HCT116 (cell line): ENCODE data around the gene BAD. TPM values are rescaled to one million over a fixed set of nuclear protein-coding genes. Genes with fewer than 3 reads are reported as not detected.

Experiments used
- ATAC-seq: fragments of 200-7000 bp; cut with Tn5 transposase; 2 replicates; pipeline ENCODE4 v1.9.1; 2020; ENCODE audit warnings: mild to moderate bottlenecking, moderate library complexity
- BruUV-seq: library from RNA; stranded (reverse); fragments of 400-500 nt; replicated peaks from 2 replicates; lab custom pipeline; 2021; lab: Mats Ljungman, UMichigan
- CTCF ChIA-PET: fragments of 300-600 bp; sonication (Branson Sonifier 250); formaldehyde crosslinking; loops from one replicate; lab custom pipeline; 2021; ENCODE audit warnings: antibody characterized with exemption; lab: Charles Lee
- POLR2A ChIA-PET: fragments of 300-600, 350-600 bp; sonication (Branson Sonifier 250); formaldehyde crosslinking; loops from one replicate; lab custom pipeline; 2021; ENCODE audit warnings: antibody characterized with exemption; lab: Charles Lee
- RAD21 ChIA-PET, 2 experiments: fragments of 300-600 bp; sonication (Branson Sonifier 250); formaldehyde crosslinking; loops; one replicate each; lab custom pipeline; 2023; ENCODE audit warnings: low total read pairs in 2 of 2; ENCODE audit not compliant: uncharacterized antibody in 2 of 2, unreplicated experiment in 2 of 2, low non-redundant PET in 1 of 2; lab: Charles Lee
- DNase-seq: peaks from one replicate; pipeline ENCODE4 v3.0.0-alpha.2; 2010; ENCODE audit warnings: low read depth, low spot score
- H2AFZ ChIP-seq: fragments of 200-600 bp; shearing (Covaris generic), sonication (generic); 2 replicates; pipeline ENCODE4 v1.6.1; 2017; ENCODE audit warnings: low read depth, mixed run types, mixed read lengths, antibody characterized with exemption, low read length; ENCODE audit not compliant: poor library complexity, severe bottlenecking
- H3K27ac ChIP-seq: 2 replicates; pipeline ENCODE4 v1.5.1; 2012; ENCODE audit warnings: low read depth, low read length
- H3K27me3 ChIP-seq: fragments of 200-600 bp; sonication (generic); 2 replicates; pipeline ENCODE4 v1.6.1; 2016; ENCODE audit warnings: mixed run types, low read length, mixed read lengths; ENCODE audit not compliant: insufficient read depth
- H3K36me3 ChIP-seq, 2 experiments: fragments of 200-500 bp in 1 of 2; fragments of 200-600 bp in 1 of 2; sonication (Bioruptor generic) in 1 of 2; sonication (generic) in 1 of 2; 2 replicates each; pipeline versions ENCODE4 v1.5.1 to v1.6.1; 2014 to 2016; ENCODE audit warnings: low read length in 2 of 2, inconsistent platforms in 1 of 2, mixed read lengths in 1 of 2, mixed run types in 1 of 2; ENCODE audit not compliant: insufficient read depth in 2 of 2, control insufficient read depth in 1 of 2
- H3K4me1 ChIP-seq, 2 experiments: fragments of 200-600 bp in 1 of 2; sonication (generic) in 1 of 2; 2 replicates each; pipeline versions ENCODE4 v1.5.1 to v1.6.1; 2012 to 2017; ENCODE audit warnings: low read length in 2 of 2, inconsistent platforms in 1 of 2, mild to moderate bottlenecking in 1 of 2, mixed read lengths in 1 of 2, mixed run types in 1 of 2, moderate library complexity in 1 of 2; ENCODE audit not compliant: insufficient read depth in 2 of 2, control insufficient read depth in 1 of 2
- H3K4me2 ChIP-seq: fragments of 200-600 bp; sonication (generic); 2 replicates; pipeline ENCODE4 v1.6.1; 2017; ENCODE audit warnings: mixed run types, low read length, mixed read lengths
- H3K4me3 ChIP-seq, 2 experiments: fragments of 200-600 bp in 1 of 2; sonication (generic) in 1 of 2; replicated peaks in 1 of 2; 2 replicates each; pipeline ENCODE4 v1.5.1; 2011 to 2016; ENCODE audit warnings: low read length in 2 of 2, control low read depth in 1 of 2, low read depth in 1 of 2, mild to moderate bottlenecking in 1 of 2, mixed read lengths in 1 of 2, mixed run types in 1 of 2
- H3K79me2 ChIP-seq: fragments of 200-600 bp; sonication (generic); 2 replicates; pipeline ENCODE4 v1.6.1; 2017; ENCODE audit warnings: mild to moderate bottlenecking, mixed run types, low read length, moderate library complexity, mixed read lengths; ENCODE audit not compliant: insufficient read depth
- H3K9ac ChIP-seq: fragments of 200-600 bp; sonication (generic); 2 replicates; pipeline ENCODE4 v1.6.1; 2016; ENCODE audit warnings: low read length, mixed read lengths
- H3K9me2 ChIP-seq: fragments of 200-600 bp; sonication (generic), shearing (Covaris generic); 2 replicates; pipeline ENCODE4 v1.6.1; 2017; ENCODE audit warnings: mixed run types, mild to moderate bottlenecking, moderate library complexity; ENCODE audit not compliant: insufficient read depth
- H3K9me3 ChIP-seq, 2 experiments: fragments of 200-500 bp in 1 of 2; fragments of 200-600 bp in 1 of 2; sonication (Bioruptor generic) in 1 of 2; sonication (generic) in 1 of 2; 2 replicates each; pipeline ENCODE4 v1.6.1; 2014 to 2017; ENCODE audit warnings: low read length in 2 of 2, mixed read lengths in 2 of 2, inconsistent platforms in 1 of 2, low read depth in 1 of 2, mild to moderate bottlenecking in 1 of 2, mixed run types in 1 of 2, moderate library complexity in 1 of 2; ENCODE audit not compliant: control insufficient read depth in 1 of 2, insufficient read depth in 1 of 2
- H4K20me1 ChIP-seq: fragments of 200-600 bp; sonication (generic), shearing (Covaris generic); 2 replicates; pipeline ENCODE4 v1.6.1; 2017; ENCODE audit warnings: mixed run types, mild to moderate bottlenecking, moderate library complexity; ENCODE audit not compliant: insufficient read depth
- JUND ChIP-seq: IDR thresholded peaks from 2 replicates; pipeline ENCODE4 v1.6.1; 2012
- POLR2A ChIP-seq: IDR thresholded peaks from 2 replicates; pipeline ENCODE4 v1.7.0; 2011; ENCODE audit warnings: borderline replicate concordance; ENCODE audit not compliant: insufficient read depth, insufficient read length; ENCODE audit errors: extremely low read depth
- POLR2AphosphoS5 ChIP-seq: IDR thresholded peaks from 2 replicates; pipeline ENCODE4 v1.6.1; 2011; ENCODE audit warnings: mild to moderate bottlenecking, low read depth, low read length, moderate library complexity
- SP1 ChIP-seq: IDR thresholded peaks from 2 replicates; pipeline ENCODE4 v1.6.1; 2012; ENCODE audit warnings: low read depth
- SRF ChIP-seq: IDR thresholded peaks from 2 replicates; pipeline ENCODE4 v1.6.1; 2012; ENCODE audit warnings: low read depth
- TCF7L2 ChIP-seq: IDR thresholded peaks from 2 replicates; pipeline ENCODE4 v1.7.0; 2011; ENCODE audit warnings: borderline replicate concordance, inconsistent platforms; ENCODE audit not compliant: insufficient read depth, insufficient read length; ENCODE audit errors: extremely low read depth
- YY1 ChIP-seq: IDR thresholded peaks from 2 replicates; pipeline ENCODE4 v1.6.1; 2011; ENCODE audit warnings: low read length, low read depth, moderate library complexity, mild to moderate bottlenecking; ENCODE audit not compliant: insufficient replicate concordance; ENCODE audit errors: extremely low read depth
- intact Hi-C: fragments of 100-400 bp; cut with micrococcal nuclease; formaldehyde crosslinking; loops from 2 replicates; pipeline ENCODE4 v1.10.0; 2022
- total RNA-seq: library from RNA; stranded (reverse); gene quantifications from one replicate; pipeline ENCODE4 v1.2.1, GENCODE V29; 2021; ENCODE audit not compliant: unreplicated experiment
- TF ChIP-seq, protein P1 (sequence below), 3 experiments: fragments of 200-600 bp in 1 of 3; sonication (generic) in 1 of 3; IDR thresholded peaks in 2 of 3; conservative IDR thresholded peaks in 1 of 3; 2 replicates each; pipeline ENCODE4 v1.5.1; 2012 to 2017; ENCODE audit warnings: low read depth in 2 of 3, low read length in 2 of 3, antibody characterized with exemption in 1 of 3, borderline replicate concordance in 1 of 3, control low read depth in 1 of 3, mild to moderate bottlenecking in 1 of 3, mixed read lengths in 1 of 3, mixed run types in 1 of 3, moderate library complexity in 1 of 3; ENCODE audit not compliant: insufficient read depth in 1 of 3
- TF ChIP-seq, protein P2 (sequence below): IDR thresholded peaks from 2 replicates; pipeline ENCODE4 v1.6.1; 2012; ENCODE audit warnings: low read depth
- TF ChIP-seq, protein P3 (sequence below): IDR thresholded peaks from 2 replicates; pipeline ENCODE4 v1.6.1; 2011; ENCODE audit warnings: mild to moderate bottlenecking, low read length, moderate library complexity; ENCODE audit not compliant: insufficient replicate concordance; ENCODE audit errors: extremely low read depth

Gene BAD
- total RNA-seq, 1 experiment from 2014 or later: 51.9 TPM

DNA sequence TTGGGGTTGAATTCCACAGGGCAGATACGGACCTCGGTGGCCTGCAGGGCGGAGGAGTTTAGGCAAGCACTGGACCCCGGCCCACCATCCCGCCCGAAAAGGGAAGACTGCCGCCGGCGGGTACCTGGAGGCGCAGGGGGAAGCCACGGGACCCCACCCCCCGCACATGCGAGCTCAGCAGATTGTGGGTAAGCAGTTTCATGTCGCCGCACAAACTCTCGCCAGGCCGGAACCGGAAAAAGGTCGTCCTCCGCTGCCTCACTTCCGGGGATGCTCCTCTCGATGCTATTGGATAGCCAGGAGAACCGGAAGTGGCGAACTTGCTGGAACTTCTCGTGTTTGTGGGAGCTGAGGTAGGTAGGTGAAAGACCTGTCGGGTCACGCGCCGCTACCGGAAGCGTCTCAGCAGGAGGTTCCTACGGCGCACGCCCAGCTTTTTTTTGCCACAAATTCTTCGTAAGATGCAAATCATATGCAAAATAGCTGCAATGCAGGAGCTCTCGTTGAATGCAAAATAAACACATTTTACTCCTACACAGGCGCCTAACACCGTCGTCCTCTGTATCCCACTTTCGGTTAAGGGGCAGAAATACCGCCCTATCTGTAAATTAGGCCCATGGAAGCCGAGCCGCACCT lies 33.0 kb upstream of the BAD start, which contains the start of gene TRMT112:
TRMT112 (minus strand) TSS at position 235 of the 636 bp plus-strand sequence; CDS start at position 202, 33 bp downstream.
- peak; percentile 76 for ATAC-seq
- peak within 1 kb of the TSS; percentile 83 for H3K27ac ChIP-seq
- RAD21 ChIA-PET: interaction anchor here (0.6 to 2.6 kb wide), 14 partner anchors 12 to 132 kb away, joined by 3 to 29 read pairs (median 4); partner anchors contain the start of gene ESRRA (in 2 of the 2)
- H3K4me1 ChIP-seq: peaks cover 22 to 56% of the 10 kb centered on the region in 2 experiments
- no TSS peak for BruUV-seq
- H3K9me2 ChIP-seq: no peaks in the 10 kb centered on the region
- POLR2A ChIA-PET: interaction anchor here (0.6 to 3.0 kb wide), 26 partner anchors 10 to 1768 kb away, joined by 3 to 77 read pairs (median 6); partner anchors contain the start of genes CATSPERZ, ESRRA, FKBP2 and PLCB3
- H3K9me3 ChIP-seq: no peaks in the 10 kb centered on the region
- intact Hi-C loops: loop anchor here (1.0 kb wide), 3 partner anchors 14 to 42 kb away; partner anchors contain the start of gene RPS6KA4
- H3K36me3 ChIP-seq: peaks cover 7 to 23% of the 10 kb centered on the region in 2 experiments; a peak in 2 of 4 replicates
- peak within 1 kb of the TSS; percentile 77 for H3K4me2 ChIP-seq
- TF ChIP-seq TCF7L2 (peak; percentile 83), POLR2A (peak; percentile 70), SRF (no peak), JUND (no peak), SP1 (no peak), POLR2AphosphoS5 (peak; percentile 83), YY1 (peak; percentile 32)
- TF ChIP-seq, protein P1, sequence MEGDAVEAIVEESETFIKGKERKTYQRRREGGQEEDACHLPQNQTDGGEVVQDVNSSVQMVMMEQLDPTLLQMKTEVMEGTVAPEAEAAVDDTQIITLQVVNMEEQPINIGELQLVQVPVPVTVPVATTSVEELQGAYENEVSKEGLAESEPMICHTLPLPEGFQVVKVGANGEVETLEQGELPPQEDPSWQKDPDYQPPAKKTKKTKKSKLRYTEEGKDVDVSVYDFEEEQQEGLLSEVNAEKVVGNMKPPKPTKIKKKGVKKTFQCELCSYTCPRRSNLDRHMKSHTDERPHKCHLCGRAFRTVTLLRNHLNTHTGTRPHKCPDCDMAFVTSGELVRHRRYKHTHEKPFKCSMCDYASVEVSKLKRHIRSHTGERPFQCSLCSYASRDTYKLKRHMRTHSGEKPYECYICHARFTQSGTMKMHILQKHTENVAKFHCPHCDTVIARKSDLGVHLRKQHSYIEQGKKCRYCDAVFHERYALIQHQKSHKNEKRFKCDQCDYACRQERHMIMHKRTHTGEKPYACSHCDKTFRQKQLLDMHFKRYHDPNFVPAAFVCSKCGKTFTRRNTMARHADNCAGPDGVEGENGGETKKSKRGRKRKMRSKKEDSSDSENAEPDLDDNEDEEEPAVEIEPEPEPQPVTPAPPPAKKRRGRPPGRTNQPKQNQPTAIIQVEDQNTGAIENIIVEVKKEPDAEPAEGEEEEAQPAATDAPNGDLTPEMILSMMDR (IDR thresholded peaks at IDR 0.05 in 2 of 3, conservative IDR thresholded peaks at IDR 0.05 in 1 of 3; ENCODE audit: borderline replicate concordance in 1 of 3, insufficient read depth in 1 of 3, low read depth in 2 of 3, low read length in 2 of 3): no peak
- TF ChIP-seq, protein P2, sequence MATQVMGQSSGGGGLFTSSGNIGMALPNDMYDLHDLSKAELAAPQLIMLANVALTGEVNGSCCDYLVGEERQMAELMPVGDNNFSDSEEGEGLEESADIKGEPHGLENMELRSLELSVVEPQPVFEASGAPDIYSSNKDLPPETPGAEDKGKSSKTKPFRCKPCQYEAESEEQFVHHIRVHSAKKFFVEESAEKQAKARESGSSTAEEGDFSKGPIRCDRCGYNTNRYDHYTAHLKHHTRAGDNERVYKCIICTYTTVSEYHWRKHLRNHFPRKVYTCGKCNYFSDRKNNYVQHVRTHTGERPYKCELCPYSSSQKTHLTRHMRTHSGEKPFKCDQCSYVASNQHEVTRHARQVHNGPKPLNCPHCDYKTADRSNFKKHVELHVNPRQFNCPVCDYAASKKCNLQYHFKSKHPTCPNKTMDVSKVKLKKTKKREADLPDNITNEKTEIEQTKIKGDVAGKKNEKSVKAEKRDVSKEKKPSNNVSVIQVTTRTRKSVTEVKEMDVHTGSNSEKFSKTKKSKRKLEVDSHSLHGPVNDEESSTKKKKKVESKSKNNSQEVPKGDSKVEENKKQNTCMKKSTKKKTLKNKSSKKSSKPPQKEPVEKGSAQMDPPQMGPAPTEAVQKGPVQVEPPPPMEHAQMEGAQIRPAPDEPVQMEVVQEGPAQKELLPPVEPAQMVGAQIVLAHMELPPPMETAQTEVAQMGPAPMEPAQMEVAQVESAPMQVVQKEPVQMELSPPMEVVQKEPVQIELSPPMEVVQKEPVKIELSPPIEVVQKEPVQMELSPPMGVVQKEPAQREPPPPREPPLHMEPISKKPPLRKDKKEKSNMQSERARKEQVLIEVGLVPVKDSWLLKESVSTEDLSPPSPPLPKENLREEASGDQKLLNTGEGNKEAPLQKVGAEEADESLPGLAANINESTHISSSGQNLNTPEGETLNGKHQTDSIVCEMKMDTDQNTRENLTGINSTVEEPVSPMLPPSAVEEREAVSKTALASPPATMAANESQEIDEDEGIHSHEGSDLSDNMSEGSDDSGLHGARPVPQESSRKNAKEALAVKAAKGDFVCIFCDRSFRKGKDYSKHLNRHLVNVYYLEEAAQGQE: no peak
- TF ChIP-seq, protein P3, sequence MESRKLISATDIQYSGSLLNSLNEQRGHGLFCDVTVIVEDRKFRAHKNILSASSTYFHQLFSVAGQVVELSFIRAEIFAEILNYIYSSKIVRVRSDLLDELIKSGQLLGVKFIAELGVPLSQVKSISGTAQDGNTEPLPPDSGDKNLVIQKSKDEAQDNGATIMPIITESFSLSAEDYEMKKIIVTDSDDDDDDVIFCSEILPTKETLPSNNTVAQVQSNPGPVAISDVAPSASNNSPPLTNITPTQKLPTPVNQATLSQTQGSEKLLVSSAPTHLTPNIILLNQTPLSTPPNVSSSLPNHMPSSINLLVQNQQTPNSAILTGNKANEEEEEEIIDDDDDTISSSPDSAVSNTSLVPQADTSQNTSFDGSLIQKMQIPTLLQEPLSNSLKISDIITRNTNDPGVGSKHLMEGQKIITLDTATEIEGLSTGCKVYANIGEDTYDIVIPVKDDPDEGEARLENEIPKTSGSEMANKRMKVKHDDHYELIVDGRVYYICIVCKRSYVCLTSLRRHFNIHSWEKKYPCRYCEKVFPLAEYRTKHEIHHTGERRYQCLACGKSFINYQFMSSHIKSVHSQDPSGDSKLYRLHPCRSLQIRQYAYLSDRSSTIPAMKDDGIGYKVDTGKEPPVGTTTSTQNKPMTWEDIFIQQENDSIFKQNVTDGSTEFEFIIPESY: peak; percentile 52
- TF ChIP-seq, all 23 proteins: peak for 5
- Histone ChIP-seq H4K20me1 (no peaks in the 10 kb centered on the region), H3K4me3 (peak within 1 kb of the TSS; percentile 80 to 84), H3K79me2 (peaks cover 37% of the 10 kb centered on the region), H3K9ac (peak within 1 kb of the TSS; percentile 89), H2AFZ (no peak within 1 kb of the TSS), H3K27me3 (no peaks in the 10 kb centered on the region)
- CTCF ChIA-PET: interaction anchor here (0.6 to 3.7 kb wide), 23 partner anchors 11 to 515 kb away, joined by 3 to 92 read pairs (median 5); partner anchors contain the start of genes BAD, ESRRA and FKBP2
- DNase-seq: peak; percentile 99
